Uterus (tissue), 4 donors: ENCODE data around the gene CIC. TPM values are rescaled to one million over a fixed set of nuclear protein-coding genes. Genes with fewer than 3 reads are reported as not detected.
"Not testable (repeated sequence)": the region's sequence is repeated elsewhere in the genome, so short reads cannot be mapped to it uniquely, and the experiment has no call there.

Experiments
- DNase-seq, 2 donors: peaks; one replicate each; pipeline ENCODE4 v3.0.0-alpha.2; 2019 to 2020
- H3K27ac ChIP-seq, 2 donors: fragments of 200-600 bp; sonication (generic); 1 replicate in 1 of 2; 2 replicates in 1 of 2; pipeline ENCODE4 v1.5.1; 2016 to 2018
- H3K27me3 ChIP-seq, 2 donors: fragments of 200-600 bp; sonication (generic); one replicate each; pipeline ENCODE4 v1.5.1; 2018 to 2019; ENCODE audit warnings: control low read depth in 1 of 2
- H3K36me3 ChIP-seq, 2 donors: fragments of 200-600 bp; sonication (generic); one replicate each; pipeline ENCODE4 v1.5.1; 2019; ENCODE audit warnings: control low read depth in 1 of 2
- H3K4me1 ChIP-seq, 2 donors: fragments of 200-600 bp; sonication (generic); one replicate each; pipeline ENCODE4 v1.5.1; 2018 to 2019; ENCODE audit warnings: control low read depth in 1 of 2
- H3K4me3 ChIP-seq, 2 donors: fragments of 200-600 bp; sonication (generic); 1 replicate in 1 of 2; 2 replicates in 1 of 2; pipeline ENCODE4 v1.5.1; 2018 to 2019; ENCODE audit warnings: mild to moderate bottlenecking in 1 of 2
- H3K9me3 ChIP-seq, 2 donors: fragments of 200-600 bp; sonication (generic); one replicate each; pipeline ENCODE4 v1.5.1; 2019; ENCODE audit warnings: control low read depth in 1 of 2
- CTCF ChIP-seq, 4 experiments: fragments of 200-600 bp in 2 of 4; fragments of 450-650 bp in 2 of 4; sonication (generic) in 2 of 4; IDR thresholded peaks; one replicate each; pipeline ENCODE4 v1.5.1; 2016 to 2019; ENCODE audit warnings: antibody characterized with exemption in 4 of 4, mild to moderate bottlenecking in 2 of 4, moderate library complexity in 1 of 4
- POLR2A ChIP-seq, 2 donors: fragments of 450-650 bp; IDR thresholded peaks; one replicate each; pipeline ENCODE4 v1.6.1; 2016; ENCODE audit warnings: antibody characterized with exemption in 2 of 2, mild to moderate bottlenecking in 1 of 2, moderate library complexity in 1 of 2
- intact Hi-C: fragments of 100-400 bp; cut with DNase I; formaldehyde crosslinking; loops from one replicate; pipeline ENCODE4 v1.15.1; 2023; ENCODE audit warnings: low total_unique reads
- total RNA-seq, 4 donors: library from RNA; depleted of rRNA in 3 of 4; stranded (reverse); fragments of >200 nt in 3 of 4; gene quantifications; one replicate each; pipeline versions ENCODE4 v1.1.0 to v1.2.4, GENCODE V29; 2014 to 2023
- donor health status: DM: yes; HTN: yes; CAD: no.

Gene CIC
- total RNA-seq, 4 donors from 2014 or later = 28.7 to 155 (median 47.4) TPM

DNA sequence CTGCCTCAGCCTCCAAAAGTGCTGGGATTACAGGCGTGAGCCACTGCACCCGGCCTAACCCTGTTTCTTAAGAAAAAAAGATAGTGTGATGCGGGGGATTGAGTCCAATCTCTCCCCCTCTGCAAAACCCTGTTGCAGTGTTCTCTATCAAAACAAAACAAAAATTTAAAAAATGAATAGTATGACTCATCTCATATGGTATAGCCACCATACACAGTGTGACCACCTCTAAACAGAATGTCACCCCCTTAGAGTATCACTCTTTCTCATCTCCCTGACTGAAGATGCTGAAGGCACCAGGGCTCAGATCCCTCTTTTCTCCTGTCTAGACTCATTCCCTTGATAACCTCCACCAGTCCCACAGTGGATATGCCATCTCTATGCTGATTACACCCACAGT lies 7.3 kb upstream of the CIC start:
- Histone ChIP-seq H3K36me3 (no peaks in the 10 kb centered on the region), H3K4me1 (peaks cover 0 to under 1% of the 10 kb centered on the region in 2 donors), H3K4me3 (no peak overlapping the region), H3K27me3 (no peaks in the 10 kb centered on the region), H3K27ac (no peak overlapping the region), H3K9me3 (no peaks in the 10 kb centered on the region)
- TF ChIP-seq CTCF (IDR thresholded peaks at IDR 0.05) (no peak), POLR2A (IDR thresholded peaks at IDR 0.05) (no peak)
- intact Hi-C loops = no loop called here
- DNase-seq = no peak

DNA sequence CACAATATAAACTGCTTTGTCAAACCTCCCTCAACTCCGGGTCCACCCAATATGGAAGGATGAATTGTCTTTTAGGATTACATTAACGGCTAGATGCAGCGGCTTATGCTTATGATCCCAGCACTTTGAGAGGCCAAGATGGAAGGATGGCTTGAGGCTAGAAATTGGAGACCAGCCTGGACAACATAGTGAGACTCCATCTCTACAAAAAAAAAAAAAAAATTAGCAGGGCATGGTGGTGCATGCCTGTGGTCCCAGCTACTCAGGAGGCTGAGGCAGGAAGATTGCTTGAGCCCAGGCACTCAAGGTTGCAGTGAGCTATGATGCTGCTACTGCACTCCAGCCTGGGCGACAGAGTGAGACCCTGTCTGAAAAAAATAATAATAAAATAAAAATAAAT lies 2.9 kb upstream of the CIC start:
- DNase-seq, intact Hi-C loops: not testable (repeated sequence)

GRCh38 chr19:42266928-42267603 lies 2.0 kb upstream of the CIC start:
- peak overlapping the region; percentile 99 for H3K27ac ChIP-seq
- DNase-seq = not testable (repeated sequence)

More for the DNA sequence above, 2.9 kb upstream of the CIC start:
- not testable (repeated sequence) for H3K27ac ChIP-seq, H3K27me3 ChIP-seq, H3K4me3 ChIP-seq, H3K9me3 ChIP-seq, H3K36me3 ChIP-seq
- H3K4me1 ChIP-seq = peaks cover 5 to 13% of the 10 kb centered on the region in 2 donors

GRCh38 chr19:42267644-42268141 lies 1.4 kb upstream of the CIC start:
- peak overlapping the region; percentile 60 to 70 for H3K4me3 ChIP-seq
- intact Hi-C loops = no loop called here
- peak in 1 of 2 donors; percentile 27 for DNase-seq

More at GRCh38 chr19:42266928-42267603, 2.0 kb upstream of the CIC start:
- H3K9me3 ChIP-seq, H3K4me3 ChIP-seq, intact Hi-C loops, H3K36me3 ChIP-seq, H3K27me3 ChIP-seq: not testable (repeated sequence)
- peaks cover 5 to 16% of the 10 kb centered on the region in 2 donors for H3K4me1 ChIP-seq

DNA sequence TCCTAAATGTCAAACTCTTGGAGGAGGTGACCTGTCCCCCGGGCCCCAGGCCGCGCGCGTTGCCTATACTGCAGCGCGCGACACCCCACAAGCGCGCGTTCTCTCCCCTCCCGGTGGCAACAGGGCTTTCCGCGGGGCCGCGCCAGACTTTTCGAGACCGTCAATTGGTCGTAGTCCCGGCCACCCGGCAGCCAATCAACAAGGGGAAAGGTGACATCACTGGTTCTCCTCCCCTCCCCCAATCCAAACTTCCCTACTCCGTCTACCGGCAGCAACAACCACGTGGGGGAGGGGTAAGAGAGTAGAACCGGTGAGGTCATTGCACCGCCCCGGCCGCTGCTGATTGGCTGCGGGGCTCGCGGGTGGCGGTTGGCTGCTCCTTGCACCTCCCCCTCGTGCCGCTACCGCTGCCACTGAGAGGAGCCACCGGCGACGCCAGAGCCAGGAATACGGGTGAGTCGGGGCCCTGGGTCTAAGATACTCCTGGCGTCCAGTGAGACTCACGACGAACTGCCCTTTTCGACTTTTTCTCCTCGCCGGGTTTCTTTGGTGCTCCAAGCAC lies 829 bp upstream of the CIC start:
- peak overlapping the region; percentile 99 for H3K27ac ChIP-seq
- no peaks in the 10 kb centered on the region for H3K36me3 ChIP-seq
- TF ChIP-seq POLR2A (IDR thresholded peaks at IDR 0.05) (peak; percentile 96), CTCF (IDR thresholded peaks at IDR 0.05) (peak in 2 of 4 experiments; percentile 22 to 44)
- no peaks in the 10 kb centered on the region for H3K27me3 ChIP-seq
- intact Hi-C loops = no loop called here
- H3K4me1 ChIP-seq = peaks cover 5 to 16% of the 10 kb centered on the region in 2 donors
- peak; percentile 99 to 100 for DNase-seq
- peak overlapping the region; percentile 60 to 70 for H3K4me3 ChIP-seq
- H3K9me3 ChIP-seq = no peaks in the 10 kb centered on the region

More at GRCh38 chr19:42267644-42268141, 1.4 kb upstream of the CIC start:
- peak overlapping the region; percentile 99 for H3K27ac ChIP-seq
- H3K4me1 ChIP-seq = peaks cover 5 to 16% of the 10 kb centered on the region in 2 donors
- no peaks in the 10 kb centered on the region for H3K36me3 ChIP-seq
- no peaks in the 10 kb centered on the region for H3K27me3 ChIP-seq
- H3K9me3 ChIP-seq = no peaks in the 10 kb centered on the region
- no peak for TF ChIP-seq POLR2A (IDR thresholded peaks at IDR 0.05)
- TF ChIP-seq CTCF (IDR thresholded peaks at IDR 0.05) = no peak
